ENCODE measurements around the gene HMGXB3.

DNA sequence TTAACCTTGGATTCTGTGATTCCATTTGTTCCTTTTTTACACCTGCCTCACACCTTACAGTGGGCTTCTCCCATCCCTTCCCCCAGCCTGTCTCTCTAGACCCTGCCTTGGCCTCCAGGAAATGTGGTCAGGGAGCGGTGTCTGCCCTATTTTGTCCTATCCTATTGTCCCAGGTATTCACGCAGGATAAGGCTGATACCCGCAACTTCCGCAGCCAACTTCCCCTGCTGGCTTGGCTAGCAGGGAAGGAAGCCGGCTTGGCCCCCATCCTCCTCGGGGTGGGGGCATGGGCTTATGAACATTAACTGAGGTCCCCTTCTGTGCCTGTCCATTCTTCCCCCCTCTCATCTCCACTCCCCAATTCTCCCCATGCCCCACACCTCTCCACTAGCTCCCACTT, 82.3 kb downstream of the HMGXB3 start:
- TF ChIP-seq, protein P1, sequence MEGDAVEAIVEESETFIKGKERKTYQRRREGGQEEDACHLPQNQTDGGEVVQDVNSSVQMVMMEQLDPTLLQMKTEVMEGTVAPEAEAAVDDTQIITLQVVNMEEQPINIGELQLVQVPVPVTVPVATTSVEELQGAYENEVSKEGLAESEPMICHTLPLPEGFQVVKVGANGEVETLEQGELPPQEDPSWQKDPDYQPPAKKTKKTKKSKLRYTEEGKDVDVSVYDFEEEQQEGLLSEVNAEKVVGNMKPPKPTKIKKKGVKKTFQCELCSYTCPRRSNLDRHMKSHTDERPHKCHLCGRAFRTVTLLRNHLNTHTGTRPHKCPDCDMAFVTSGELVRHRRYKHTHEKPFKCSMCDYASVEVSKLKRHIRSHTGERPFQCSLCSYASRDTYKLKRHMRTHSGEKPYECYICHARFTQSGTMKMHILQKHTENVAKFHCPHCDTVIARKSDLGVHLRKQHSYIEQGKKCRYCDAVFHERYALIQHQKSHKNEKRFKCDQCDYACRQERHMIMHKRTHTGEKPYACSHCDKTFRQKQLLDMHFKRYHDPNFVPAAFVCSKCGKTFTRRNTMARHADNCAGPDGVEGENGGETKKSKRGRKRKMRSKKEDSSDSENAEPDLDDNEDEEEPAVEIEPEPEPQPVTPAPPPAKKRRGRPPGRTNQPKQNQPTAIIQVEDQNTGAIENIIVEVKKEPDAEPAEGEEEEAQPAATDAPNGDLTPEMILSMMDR (conservative IDR thresholded peaks at IDR 0.05), result no peak
- no peak for TF ChIP-seq EZH2 (IDR thresholded peaks at IDR 0.05; ENCODE audit: low read depth)

Measured in PC-9 (cell line).